Caco-2 (cell line): ENCODE measurements around the gene MIR17HG. TPM values are rescaled to one million over a fixed set of nuclear protein-coding genes. Genes with fewer than 3 reads are reported as not detected.

Experiments
- Bru-seq: library from RNA; stranded (reverse); fragments of 400-500 nt; gene quantifications from one replicate; lab custom pipeline; 2021; lab: Mats Ljungman, UMichigan
- BruChase-seq, 2 experiments: library from RNA; stranded (reverse); fragments of 400-500 nt; gene quantifications; one replicate each; lab custom pipeline; 2021; lab: Mats Ljungman, UMichigan
- BruUV-seq: library from RNA; stranded (reverse); fragments of 400-500 nt; replicated peaks from 2 replicates; lab custom pipeline; 2021; lab: Mats Ljungman, UMichigan
- CTCF ChIA-PET: fragments of 300-600 bp; sonication (Branson Sonifier 250); formaldehyde crosslinking; loops from one replicate; lab custom pipeline; 2022; ENCODE audit warnings: antibody characterized with exemption; lab: Charles Lee
- POLR2A ChIA-PET: fragments of 300-600 bp; sonication (Branson Sonifier 250); formaldehyde crosslinking; loops from one replicate; lab custom pipeline; 2022; ENCODE audit warnings: antibody characterized with exemption; lab: Charles Lee
- DNase-seq, 2 experiments: peaks; one replicate each; pipeline versions ENCODE4 v3.0.0 to v3.0.0-alpha.2; 2020 to 2022
- H3K27me3 ChIP-seq: replicated peaks from 2 replicates; pipeline ENCODE4 v1.6.0; 2011; ENCODE audit warnings: low read length; ENCODE audit not compliant: control insufficient read depth, insufficient read depth
- H3K36me3 ChIP-seq: 2 replicates; pipeline ENCODE4 v1.5.1; 2011; ENCODE audit warnings: low read length; ENCODE audit not compliant: control insufficient read depth, insufficient read depth
- H3K4me1 ChIP-seq: fragments of 250-450 bp; sonication (Bioruptor Pico); 2 replicates; pipeline ENCODE4 v1.5.1; 2020; ENCODE audit warnings: mild to moderate bottlenecking
- H3K4me3 ChIP-seq: 2 replicates; pipeline ENCODE4 v1.5.1; 2011; ENCODE audit warnings: low read depth, mild to moderate bottlenecking, control low read depth, low read length
- H3K9me3 ChIP-seq: fragments of 250-450 bp; sonication (Bioruptor Pico); 2 replicates; pipeline ENCODE4 v1.5.1; 2020; ENCODE audit warnings: mild to moderate bottlenecking, moderate library complexity
- H3K27ac Mint-ChIP-seq: one replicate; pipeline ENCODE4 v1.8.0; 2022; ENCODE audit warnings: mixed read lengths; ENCODE audit not compliant: unreplicated experiment
- H3K27me3 Mint-ChIP-seq: one replicate; pipeline ENCODE4 v1.8.0; 2022; ENCODE audit warnings: mixed read lengths; ENCODE audit not compliant: insufficient read depth, unreplicated experiment
- H3K36me3 Mint-ChIP-seq: one replicate; pipeline ENCODE4 v1.8.0; 2022; ENCODE audit warnings: mild to moderate bottlenecking, mixed read lengths; ENCODE audit not compliant: insufficient read depth, unreplicated experiment
- H3K4me1 Mint-ChIP-seq: one replicate; pipeline ENCODE4 v1.8.0; 2022; ENCODE audit warnings: low read depth, mixed read lengths; ENCODE audit not compliant: unreplicated experiment
- H3K4me3 Mint-ChIP-seq: one replicate; pipeline ENCODE4 v1.8.0; 2022; ENCODE audit warnings: mild to moderate bottlenecking, moderate library complexity, mixed read lengths; ENCODE audit not compliant: unreplicated experiment
- H3K9me3 Mint-ChIP-seq: one replicate; pipeline ENCODE4 v1.8.0; 2022; ENCODE audit warnings: mixed read lengths; ENCODE audit not compliant: unreplicated experiment
- intact Hi-C: fragments of 100-400 bp; cut with micrococcal nuclease; formaldehyde crosslinking; loops from one replicate; pipeline ENCODE4 v1.10.0; 2022; ENCODE audit not compliant: unreplicated experiment
- long read RNA-seq: library from polyadenylated mRNA; stranded (forward); transcript quantifications from one replicate; pipeline ENCODE4 v2.0.0, GENCODE V29; 2022
- total RNA-seq: library from RNA; stranded (reverse); gene quantifications from 2 replicates; pipeline ENCODE4 v1.2.3, GENCODE V29; 2022
- TF ChIP-seq, protein P1 (sequence below), 2 experiments: fragments of 200-600 bp in 1 of 2; IDR thresholded peaks; 1 replicate in 1 of 2; 2 replicates in 1 of 2; pipeline versions ENCODE4 v1.5.1 to v1.8.0; 2011 to 2022; ENCODE audit warnings: antibody characterized with exemption in 1 of 2, control low read depth in 1 of 2, inconsistent platforms in 1 of 2, low read depth in 1 of 2, low read length in 1 of 2, mild to moderate bottlenecking in 1 of 2, moderate library complexity in 1 of 2; ENCODE audit not compliant: insufficient read depth in 1 of 2, severe bottlenecking in 1 of 2, unreplicated experiment in 1 of 2

MIR17HG gene
- total RNA-seq (13.1 and 16.6 TPM in 2 replicates), Bru-seq, nascent RNA (percentile 99 among the genes with signal in this experiment), BruChase-seq, experiment 1, labeled RNA remaining after a 2-hour chase (percentile 88 among the genes with signal in this experiment), BruChase-seq, experiment 2, labeled RNA remaining after a 6-hour chase (percentile 83 among the genes with signal in this experiment)
- long read RNA-seq: 0 reads

GRCh38 chr13:91347202-91347995 is at the start of gene MIR17HG:
Gene MIR17HG, plus strand, starts transcription at chr13:91347687.
- no peaks in the 10 kb centered on the region for H3K27me3 ChIP-seq
- CTCF ChIA-PET: interaction anchor here (1.2 kb wide), 1 partner anchor 34 kb away, joined by 3 read pairs; no protein-coding TSS in a partner anchor
- Mint-ChIP-seq H3K4me1 (no peaks in the 10 kb centered on the region), H3K36me3 (peaks cover 47% of the 10 kb centered on the region), H3K4me3 (peak within 1 kb of the TSS; percentile 94), H3K9me3 (no peaks in the 10 kb centered on the region), H3K27me3 (peaks cover 2% of the 10 kb centered on the region), H3K27ac (peak within 1 kb of the TSS; percentile 93)
- H3K36me3 ChIP-seq: peaks cover 2% of the 10 kb centered on the region
- peak; percentile 93 to 94 for DNase-seq
- H3K4me1 ChIP-seq: peaks cover 23% of the 10 kb centered on the region
- intact Hi-C loops: loop anchor here (1.0 to 5.0 kb wide), 3 partner anchors 34 to 193 kb away; no protein-coding TSS in a partner anchor
- POLR2A ChIA-PET: interaction anchor here (0.5 kb wide), 1 partner anchor 51 kb away, joined by 3 read pairs; the partner anchor contains the start of gene GPC5
- H3K4me3 ChIP-seq: peak within 1 kb of the TSS; percentile 79
- no TSS peak for BruUV-seq
- TF ChIP-seq, protein P1, sequence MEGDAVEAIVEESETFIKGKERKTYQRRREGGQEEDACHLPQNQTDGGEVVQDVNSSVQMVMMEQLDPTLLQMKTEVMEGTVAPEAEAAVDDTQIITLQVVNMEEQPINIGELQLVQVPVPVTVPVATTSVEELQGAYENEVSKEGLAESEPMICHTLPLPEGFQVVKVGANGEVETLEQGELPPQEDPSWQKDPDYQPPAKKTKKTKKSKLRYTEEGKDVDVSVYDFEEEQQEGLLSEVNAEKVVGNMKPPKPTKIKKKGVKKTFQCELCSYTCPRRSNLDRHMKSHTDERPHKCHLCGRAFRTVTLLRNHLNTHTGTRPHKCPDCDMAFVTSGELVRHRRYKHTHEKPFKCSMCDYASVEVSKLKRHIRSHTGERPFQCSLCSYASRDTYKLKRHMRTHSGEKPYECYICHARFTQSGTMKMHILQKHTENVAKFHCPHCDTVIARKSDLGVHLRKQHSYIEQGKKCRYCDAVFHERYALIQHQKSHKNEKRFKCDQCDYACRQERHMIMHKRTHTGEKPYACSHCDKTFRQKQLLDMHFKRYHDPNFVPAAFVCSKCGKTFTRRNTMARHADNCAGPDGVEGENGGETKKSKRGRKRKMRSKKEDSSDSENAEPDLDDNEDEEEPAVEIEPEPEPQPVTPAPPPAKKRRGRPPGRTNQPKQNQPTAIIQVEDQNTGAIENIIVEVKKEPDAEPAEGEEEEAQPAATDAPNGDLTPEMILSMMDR (IDR thresholded peaks at IDR 0.05; ENCODE audit: insufficient read depth in 1 of 2, low read depth in 1 of 2, low read length in 1 of 2, severe bottlenecking in 1 of 2, unreplicated experiment in 1 of 2): no peak
- H3K9me3 ChIP-seq: no peaks in the 10 kb centered on the region

- Histone ChIP-seq H3K4me3 (no peak overlapping the region), H3K4me1 (peaks cover 6% of the 10 kb centered on the region; the same call in 1 of the 2 replicates), H3K36me3 (no peaks in the 10 kb centered on the region), H3K9me3 (no peaks in the 10 kb centered on the region; the same call in 1 of the 2 replicates), H3K27me3 (peaks cover 6% of the 10 kb centered on the region)
- TF ChIP-seq, protein P1 (IDR thresholded peaks at IDR 0.05; ENCODE audit: insufficient read depth in 1 of 2, low read depth in 1 of 2, low read length in 1 of 2, severe bottlenecking in 1 of 2, unreplicated experiment in 1 of 2): no peak
- intact Hi-C loops: no loop called here
- Mint-ChIP-seq H3K27ac (no peak overlapping the region), H3K4me3 (no peak overlapping the region), H3K9me3 (no peaks in the 10 kb centered on the region), H3K36me3 (no peaks in the 10 kb centered on the region), H3K4me1 (no peaks in the 10 kb centered on the region), H3K27me3 (peaks cover 12% of the 10 kb centered on the region)
- BruUV-seq: no TSS peak
- CTCF ChIA-PET: no interaction called here
- POLR2A ChIA-PET: no interaction called here
- DNase-seq: no peak
Observed at GRCh38 chr13:91298060-91298459, 49.4 kb upstream of the MIR17HG start.

DNA sequence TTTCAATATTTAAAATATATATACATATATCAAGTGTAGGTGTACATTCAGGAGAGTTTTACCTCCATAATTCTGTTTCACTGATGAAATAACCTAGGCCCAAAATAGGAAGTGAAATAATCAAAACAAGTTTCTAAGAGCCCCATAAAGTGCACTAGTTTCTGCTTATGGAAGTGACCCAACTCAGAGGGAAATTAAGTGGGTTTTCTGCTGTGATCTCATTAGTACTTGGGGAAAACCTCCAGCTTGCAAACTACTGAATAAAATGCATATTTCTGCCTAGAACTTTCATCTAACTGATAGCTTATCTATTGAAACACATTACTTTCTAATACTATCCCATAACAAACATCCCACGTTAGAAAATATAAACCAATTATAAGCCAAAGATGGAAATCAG is 45.4 kb upstream of the MIR17HG start:
- Mint-ChIP-seq H3K36me3 (no peaks in the 10 kb centered on the region), H3K9me3 (no peaks in the 10 kb centered on the region), H3K27ac (no peak overlapping the region), H3K4me1 (no peaks in the 10 kb centered on the region), H3K27me3 (peaks cover 8% of the 10 kb centered on the region), H3K4me3 (no peak overlapping the region)
- Histone ChIP-seq H3K27me3 (no peaks in the 10 kb centered on the region), H3K4me3 (no peak overlapping the region), H3K9me3 (no peaks in the 10 kb centered on the region; the same call in 1 of the 2 replicates), H3K4me1 (peaks cover 6% of the 10 kb centered on the region; the same call in 1 of the 2 replicates), H3K36me3 (no peaks in the 10 kb centered on the region)
- TF ChIP-seq, protein P1 (IDR thresholded peaks at IDR 0.05; ENCODE audit: insufficient read depth in 1 of 2, low read depth in 1 of 2, low read length in 1 of 2, severe bottlenecking in 1 of 2, unreplicated experiment in 1 of 2): no peak
- CTCF ChIA-PET: no interaction called here
- intact Hi-C loops: no loop called here
- DNase-seq: no peak
- no TSS peak for BruUV-seq
- POLR2A ChIA-PET: no interaction called here
